GOT3 (cell line): ENCODE data around the gene GNS.

Experiments
- DNase-seq: peaks from one replicate; lab custom pipeline; 2025; ENCODE audit warnings: mixed read lengths; lab: John Stamatoyannopoulos, UW

Gene GNS

GRCh38 chr12:64672925-64673409, 86.2 kb downstream of the GNS start:
- no peak for DNase-seq

- DNase-seq, result no peak
These were observed 87.5 kb downstream of the GNS start for GRCh38 chr12:64671681-64672080.

- DNase-seq, result no peak
These were observed 88.1 kb downstream of the GNS start for GRCh38 chr12:64670919-64671639.

GRCh38 chr12:64670019-64670418, 89.2 kb downstream of the GNS start:
- no peak for DNase-seq

- DNase-seq, result no peak
These were observed 89.8 kb downstream of the GNS start for GRCh38 chr12:64669270-64669842.

GRCh38 chr12:64667793-64668192, 91.4 kb downstream of the GNS start:
- DNase-seq, result no peak

- DNase-seq, result no peak
These were observed 92.9 kb downstream of the GNS start for GRCh38 chr12:64666054-64666914.

- DNase-seq, result no peak
These were observed 93.7 kb downstream of the GNS start for GRCh38 chr12:64665514-64665913.
